B cell (primary cell): ENCODE measurements around the gene CCDC87. TPM values are rescaled to one million over a fixed set of nuclear protein-coding genes. Genes with fewer than 3 reads are reported as not detected.

Source experiments
- ATAC-seq: fragments of 200-7000 bp; cut with Tn5 transposase; one replicate; pipeline ENCODE4 v1.10.0; 2021; ENCODE audit warnings: low read depth, mild to moderate bottlenecking, moderate number of reproducible peaks, moderate library complexity
- CTCF ChIA-PET: fragments of 350-600 bp; sonication (Branson Sonifier 250); formaldehyde crosslinking; loops from one replicate; lab custom pipeline; 2021; ENCODE audit warnings: antibody characterized with exemption, inconsistent platforms; lab: Charles Lee
- POLR2A ChIA-PET: fragments of 350-600 bp; sonication (Branson Sonifier 250); formaldehyde crosslinking; loops from one replicate; lab custom pipeline; 2021; ENCODE audit warnings: antibody characterized with exemption; lab: Charles Lee
- DNase-seq: peaks from one replicate; pipeline ENCODE4 v3.0.0; 2013
- H2AFZ ChIP-seq: 2 replicates; pipeline ENCODE4 v1.6.1; 2012; ENCODE audit warnings: mild to moderate bottlenecking, low read depth, low read length; ENCODE audit not compliant: insufficient read depth, poor library complexity, severe bottlenecking
- H3K27ac ChIP-seq, 2 donors: 1 replicate in 1 of 2; 2 replicates in 1 of 2; pipeline ENCODE4 v1.5.1; 2012 to 2013; ENCODE audit warnings: low read length in 2 of 2, mild to moderate bottlenecking in 2 of 2, moderate library complexity in 1 of 2
- H3K27me3 ChIP-seq, 4 experiments: fragments of 200-600 bp in 1 of 4; sonication (generic) in 1 of 4; replicated peaks in 1 of 4; 1 replicate in 2 of 4; 2 replicates in 2 of 4; pipeline versions ENCODE4 v1.6.1 to v1.7.0; 2013 to 2016; ENCODE audit warnings: low read length in 3 of 4, mild to moderate bottlenecking in 2 of 4, mixed read lengths in 1 of 4, moderate library complexity in 1 of 4; ENCODE audit not compliant: insufficient read depth in 4 of 4, control insufficient read depth in 3 of 4; ENCODE audit errors: control extremely low read depth in 1 of 4
- H3K36me3 ChIP-seq, 2 experiments: replicated peaks in 1 of 2; 1 replicate in 1 of 2; 2 replicates in 1 of 2; pipeline versions ENCODE4 v1.6.1 to v1.7.1; 2013; ENCODE audit warnings: low read length in 1 of 2; ENCODE audit not compliant: insufficient read depth in 2 of 2, control insufficient read depth in 1 of 2; ENCODE audit errors: control extremely low read depth in 1 of 2, extremely low read depth in 1 of 2
- H3K4me1 ChIP-seq, 2 donors: fragments of 200-600 bp in 1 of 2; sonication (generic) in 1 of 2; 1 replicate in 1 of 2; 2 replicates in 1 of 2; pipeline versions ENCODE4 v1.5.1 to v1.6.1; 2013 to 2017; ENCODE audit warnings: low read length in 2 of 2; ENCODE audit not compliant: control insufficient read depth in 2 of 2, insufficient read depth in 2 of 2
- H3K4me2 ChIP-seq: replicated peaks from 2 replicates; pipeline ENCODE3; 2012; ENCODE audit warnings: mild to moderate bottlenecking, low read depth, low read length; ENCODE audit not compliant: poor library complexity, severe bottlenecking
- H3K4me3 ChIP-seq, 5 experiments: fragments of 200-600 bp in 1 of 5; sonication (generic) in 1 of 5; 1 replicate in 3 of 5; 2 replicates in 2 of 5; pipeline versions ENCODE4 v1.5.1 to v1.7.0; 2011 to 2016; ENCODE audit warnings: low read length in 4 of 5, mild to moderate bottlenecking in 4 of 5, low read depth in 2 of 5, control low read depth in 1 of 5, moderate library complexity in 1 of 5; ENCODE audit not compliant: insufficient read depth in 1 of 5; ENCODE audit errors: control extremely low read depth in 1 of 5, extremely low read depth in 1 of 5
- H3K79me2 ChIP-seq: fragments of 200-600 bp; sonication (generic); one replicate; pipeline ENCODE4 v1.6.0; 2016; ENCODE audit warnings: low read length; ENCODE audit not compliant: control insufficient read depth, insufficient read depth
- H3K9ac ChIP-seq: fragments of 200-600 bp; sonication (generic); 2 replicates; pipeline ENCODE4 v1.6.1; 2017; ENCODE audit warnings: mild to moderate bottlenecking, low read length, moderate library complexity
- H3K9me3 ChIP-seq, 3 donors: one replicate each; pipeline versions ENCODE4 v1.6.1 to v1.7.1; 2013; ENCODE audit warnings: low read length in 2 of 3; ENCODE audit not compliant: control insufficient read depth in 2 of 3, insufficient read depth in 1 of 3; ENCODE audit errors: control extremely low read depth in 1 of 3
- H4K20me1 ChIP-seq: 2 replicates; pipeline ENCODE4 v1.6.0; 2012; ENCODE audit warnings: mild to moderate bottlenecking, low read length; ENCODE audit not compliant: insufficient read depth, control insufficient read depth, poor library complexity, severe bottlenecking
- H3K27ac Mint-ChIP-seq: one replicate; pipeline ENCODE4 v1.8.0; 2021; ENCODE audit warnings: mixed read lengths
- H3K27me3 Mint-ChIP-seq: one replicate; pipeline ENCODE4 v1.8.0; 2021; ENCODE audit warnings: mixed read lengths
- H3K4me1 Mint-ChIP-seq: one replicate; pipeline ENCODE4 v1.8.0; 2021; ENCODE audit warnings: mixed read lengths
- H3K4me3 Mint-ChIP-seq: one replicate; pipeline ENCODE4 v1.8.0; 2021; ENCODE audit warnings: mixed read lengths
- H3K9me3 Mint-ChIP-seq: one replicate; pipeline ENCODE4 v1.8.0; 2022; ENCODE audit warnings: mixed read lengths; ENCODE audit not compliant: insufficient read depth
- EZH2 ChIP-seq: IDR thresholded peaks from 2 replicates; pipeline ENCODE4 v1.6.1; 2012; ENCODE audit warnings: borderline replicate concordance, low read depth, mild to moderate bottlenecking, moderate library complexity, low read length; ENCODE audit not compliant: insufficient read depth, poor library complexity, severe bottlenecking
- WGBS: methylation state at CpG from one replicate; pipeline ENCODE4 v1.1.5; 2013; ENCODE audit warnings: missing lambda C conversion rate; ENCODE audit not compliant: insufficient coverage; 5-methylcytosine and 5-hydroxymethylcytosine counted together
- intact Hi-C: fragments of 100-400 bp; cut with micrococcal nuclease; formaldehyde crosslinking; loops from one replicate; pipeline ENCODE4 v1.10.0; 2022
- polyA plus RNA-seq: library from polyadenylated mRNA; depleted of rRNA; stranded (reverse); fragments of >200 nt; gene quantifications from 2 replicates; pipeline ENCODE4 v1.2.3, GENCODE V29; 2012
- total RNA-seq, 2 donors: library from RNA; stranded (reverse); fragments of 120-200 nt in 1 of 2; gene quantifications; 1 replicate in 1 of 2; 2 replicates in 1 of 2; pipeline versions ENCODE4 v1.2.3 to v1.2.4, GENCODE V29; 2013 to 2022
- TF ChIP-seq, protein P1 (sequence below): fragments of 200-600 bp; IDR thresholded peaks from one replicate; pipeline ENCODE4 v1.8.0; 2022; ENCODE audit warnings: antibody characterized with exemption, mild to moderate bottlenecking

The CCDC87 gene
- total and polyA plus RNA-seq, 2 donors (not counting 1 experiment from before 2014, with no cell fraction given): 0.39 TPM; not detected in 1

- Histone ChIP-seq H3K4me2 (no peak overlapping the region), H3K9ac (no peak overlapping the region), H4K20me1 (no peaks in the 10 kb centered on the region), H3K9me3 (peaks cover 0 to 7% (median 0%) of the 10 kb centered on the region in 3 donors), H3K4me3 (no peak overlapping the region), H2AFZ (no peak overlapping the region), H3K4me1 (peaks cover 23 to 41% of the 10 kb centered on the region in 2 donors), H3K36me3 (peaks cover 2 to 38% of the 10 kb centered on the region in 2 experiments), H3K79me2 (peaks cover 10% of the 10 kb centered on the region), H3K27me3 (no peaks in the 10 kb centered on the region), H3K27ac (no peak overlapping the region)
- ATAC-seq: no peak
- CTCF ChIA-PET: no interaction called here
- TF ChIP-seq, protein P1, sequence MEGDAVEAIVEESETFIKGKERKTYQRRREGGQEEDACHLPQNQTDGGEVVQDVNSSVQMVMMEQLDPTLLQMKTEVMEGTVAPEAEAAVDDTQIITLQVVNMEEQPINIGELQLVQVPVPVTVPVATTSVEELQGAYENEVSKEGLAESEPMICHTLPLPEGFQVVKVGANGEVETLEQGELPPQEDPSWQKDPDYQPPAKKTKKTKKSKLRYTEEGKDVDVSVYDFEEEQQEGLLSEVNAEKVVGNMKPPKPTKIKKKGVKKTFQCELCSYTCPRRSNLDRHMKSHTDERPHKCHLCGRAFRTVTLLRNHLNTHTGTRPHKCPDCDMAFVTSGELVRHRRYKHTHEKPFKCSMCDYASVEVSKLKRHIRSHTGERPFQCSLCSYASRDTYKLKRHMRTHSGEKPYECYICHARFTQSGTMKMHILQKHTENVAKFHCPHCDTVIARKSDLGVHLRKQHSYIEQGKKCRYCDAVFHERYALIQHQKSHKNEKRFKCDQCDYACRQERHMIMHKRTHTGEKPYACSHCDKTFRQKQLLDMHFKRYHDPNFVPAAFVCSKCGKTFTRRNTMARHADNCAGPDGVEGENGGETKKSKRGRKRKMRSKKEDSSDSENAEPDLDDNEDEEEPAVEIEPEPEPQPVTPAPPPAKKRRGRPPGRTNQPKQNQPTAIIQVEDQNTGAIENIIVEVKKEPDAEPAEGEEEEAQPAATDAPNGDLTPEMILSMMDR: no peak
- TF ChIP-seq EZH2: no peak
- Mint-ChIP-seq H3K4me1 (peaks cover 34% of the 10 kb centered on the region), H3K27me3 (no peaks in the 10 kb centered on the region), H3K4me3 (no peak overlapping the region), H3K9me3 (no peaks in the 10 kb centered on the region), H3K27ac (no peak overlapping the region)
- WGBS: 73% methylated on average over 5 of the region's 5 CpGs
- DNase-seq: no peak
- intact Hi-C loops: no loop called here
- POLR2A ChIA-PET: interaction anchor here (1.5 kb wide), 1 partner anchor 12 kb away, joined by 6 read pairs; the partner anchor contains the start of gene RBM14
Observed at GRCh38 chr11:66604155-66604554, 11.3 kb upstream of the CCDC87 start.

- Histone ChIP-seq H3K27me3 (no peaks in the 10 kb centered on the region), H3K79me2 (peaks cover 16% of the 10 kb centered on the region), H3K36me3 (peaks cover 2 to 41% of the 10 kb centered on the region in 2 experiments), H3K9ac (no peak overlapping the region), H3K4me2 (no peak overlapping the region), H3K27ac (no peak overlapping the region), H3K9me3 (peaks cover 0 to 5% (median 0%) of the 10 kb centered on the region in 3 donors), H2AFZ (no peak overlapping the region), H3K4me3 (no peak overlapping the region), H3K4me1 (peaks cover 16 to 30% of the 10 kb centered on the region in 2 donors), H4K20me1 (no peaks in the 10 kb centered on the region)
- intact Hi-C loops: no loop called here
- H3K4me3 Mint-ChIP-seq: no peak overlapping the region
- ATAC-seq (no peak), DNase-seq (no peak)
- ChIA-PET POLR2A (no interaction called here), CTCF (interaction anchor here (1.1 kb wide), 2 partner anchors 35 to 75 kb away, joined by 3 to 4 read pairs; no protein-coding TSS in a partner anchor)
- no peaks in the 10 kb centered on the region for H3K27me3 Mint-ChIP-seq
- H3K4me1 Mint-ChIP-seq: peaks cover 35% of the 10 kb centered on the region
- 96% methylated on average over 6 of the region's 6 CpGs for WGBS
- H3K9me3 Mint-ChIP-seq: no peaks in the 10 kb centered on the region
- TF ChIP-seq EZH2: no peak
- no peak overlapping the region for H3K27ac Mint-ChIP-seq
Observed at GRCh38 chr11:66603072-66603471, 10.2 kb upstream of the CCDC87 start.
